Measurements from ENCODE around the gene PLK1. TPM values are rescaled to one million over a fixed set of nuclear protein-coding genes. Genes with fewer than 3 reads are reported as not detected.
"Not testable (repeated sequence)": the region's sequence is repeated elsewhere in the genome, so short reads cannot be mapped to it uniquely, and the experiment has no call there.

PLK1 gene
- total RNA-seq, result 29.9 TPM

DNA sequence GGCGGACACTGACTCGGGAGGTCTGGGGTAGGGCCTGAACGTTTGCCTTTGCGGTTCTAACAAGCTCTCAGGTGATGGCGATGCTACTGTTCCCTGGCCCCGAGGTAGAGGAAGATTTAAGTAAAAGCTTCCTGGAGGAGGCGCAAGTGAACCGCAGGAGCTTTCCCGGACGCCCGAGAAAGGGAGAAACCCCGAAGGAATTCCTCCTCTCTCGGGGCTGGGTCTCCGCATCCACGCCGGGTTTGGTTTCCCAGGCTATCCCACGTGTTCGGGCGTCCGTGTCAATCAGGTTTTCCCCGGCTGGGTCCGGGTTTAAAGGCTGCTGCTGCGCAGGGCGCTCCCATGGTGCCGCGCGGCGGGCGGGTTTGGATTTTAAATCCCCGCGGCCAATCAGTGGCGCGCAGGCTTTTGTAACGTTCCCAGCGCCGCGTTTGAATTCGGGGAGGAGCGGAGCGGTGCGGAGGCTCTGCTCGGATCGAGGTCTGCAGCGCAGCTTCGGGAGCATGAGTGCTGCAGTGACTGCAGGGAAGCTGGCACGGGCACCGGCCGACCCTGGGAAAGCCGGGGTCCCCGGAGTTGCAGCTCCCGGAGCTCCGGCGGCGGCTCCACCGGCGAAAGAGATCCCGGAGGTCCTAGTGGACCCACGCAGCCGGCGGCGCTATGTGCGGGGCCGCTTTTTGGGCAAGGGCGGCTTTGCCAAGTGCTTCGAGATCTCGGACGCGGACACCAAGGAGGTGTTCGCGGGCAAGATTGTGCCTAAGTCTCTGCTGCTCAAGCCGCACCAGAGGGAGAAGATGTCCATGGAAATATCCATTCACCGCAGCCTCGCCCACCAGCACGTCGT lies at the start of gene PLK1:
Gene PLK1, plus strand, starts transcription at position 460 of the 844 bp plus-strand sequence. Its CDS starts 44 bp downstream, at position 504.
- peak; percentile 94 for ATAC-seq

DNA sequence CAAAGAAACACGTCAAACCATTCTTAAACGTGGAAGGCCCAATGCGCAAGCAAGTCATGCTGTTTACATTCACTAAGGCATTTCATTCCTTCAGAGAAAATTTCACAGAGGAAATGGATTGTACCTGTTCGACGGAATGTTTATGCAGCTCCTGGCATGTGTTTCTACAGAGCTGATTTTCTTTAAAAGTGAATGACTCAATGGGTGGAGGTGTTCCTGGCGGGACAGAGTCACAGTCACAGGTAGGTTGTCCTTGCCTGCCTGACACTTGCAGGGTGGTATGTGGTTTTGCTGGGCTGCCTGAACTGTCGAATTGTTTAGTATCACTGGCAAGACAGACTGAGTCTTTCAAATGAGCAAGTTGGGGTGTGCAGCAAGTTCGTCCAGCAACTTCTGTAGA lies 49.2 kb upstream of the PLK1 start:
- ATAC-seq, result peak; percentile 98

DNA sequence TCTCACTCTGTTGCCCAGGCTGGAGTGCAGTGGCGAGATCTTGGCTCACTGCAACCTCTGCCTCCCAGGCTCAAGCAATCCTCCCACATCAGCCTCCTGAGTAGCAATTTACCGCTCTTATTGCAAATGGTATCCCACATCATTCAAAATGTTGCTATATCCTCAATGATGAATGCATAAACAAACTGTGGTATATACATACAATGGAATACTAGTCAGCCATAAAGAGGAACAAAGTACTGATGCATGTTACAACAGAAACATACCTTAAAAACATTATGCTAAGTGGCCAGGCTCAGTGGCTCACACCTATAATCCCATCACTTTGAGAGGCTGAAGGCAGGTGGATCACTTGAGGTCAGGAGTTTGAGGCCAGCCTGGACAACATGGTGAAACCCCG lies 46.8 kb upstream of the PLK1 start:
- not testable (repeated sequence) for ATAC-seq

DNA sequence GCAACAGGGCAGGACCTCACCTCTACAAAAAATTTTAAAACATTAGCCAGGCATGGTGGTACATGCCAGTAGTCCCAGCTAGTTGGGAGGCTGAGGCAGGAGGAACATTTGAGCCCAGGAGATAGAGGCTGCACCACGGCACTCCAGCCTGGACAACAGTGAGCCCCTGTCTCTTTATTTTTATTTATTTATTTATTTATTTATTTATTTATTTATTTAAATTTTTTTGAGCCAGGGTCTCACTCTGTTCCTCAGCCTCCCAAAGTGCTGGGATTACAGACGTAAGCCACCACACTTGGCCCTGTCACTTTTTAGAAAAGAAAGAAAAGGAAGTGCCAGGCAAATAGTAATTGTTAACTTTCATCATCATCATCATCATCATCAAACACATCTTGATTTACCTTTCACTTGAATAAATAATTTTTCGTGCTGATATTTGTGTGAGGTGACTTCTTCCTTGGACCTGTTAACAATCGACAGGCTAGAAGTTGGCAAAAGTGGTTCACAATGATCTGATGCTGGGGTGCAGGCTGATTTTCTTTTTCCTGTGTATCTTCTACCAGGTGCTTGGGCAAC lies 44.1 kb upstream of the PLK1 start:
- no peak for ATAC-seq

DNA sequence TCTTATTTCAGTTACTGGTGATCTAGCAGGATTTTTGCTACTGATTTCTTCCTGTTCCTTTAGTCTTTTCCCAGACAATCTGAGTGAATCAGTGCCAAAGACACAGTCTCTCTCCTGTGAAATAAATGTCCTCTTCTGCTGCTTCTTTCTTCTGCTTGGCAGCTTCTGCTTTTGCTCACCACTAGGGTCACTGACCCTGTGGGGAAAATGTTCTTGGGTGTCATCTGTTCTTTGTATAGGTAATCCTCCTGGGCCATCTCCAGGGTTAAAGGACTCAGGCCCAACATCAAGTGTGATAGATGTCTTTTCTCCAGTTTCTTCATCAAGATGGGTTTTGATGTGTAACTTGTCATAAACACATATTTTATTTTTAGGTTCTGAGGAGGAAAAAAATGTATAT lies 42.7 kb upstream of the PLK1 start:
- no peak for ATAC-seq

DNA sequence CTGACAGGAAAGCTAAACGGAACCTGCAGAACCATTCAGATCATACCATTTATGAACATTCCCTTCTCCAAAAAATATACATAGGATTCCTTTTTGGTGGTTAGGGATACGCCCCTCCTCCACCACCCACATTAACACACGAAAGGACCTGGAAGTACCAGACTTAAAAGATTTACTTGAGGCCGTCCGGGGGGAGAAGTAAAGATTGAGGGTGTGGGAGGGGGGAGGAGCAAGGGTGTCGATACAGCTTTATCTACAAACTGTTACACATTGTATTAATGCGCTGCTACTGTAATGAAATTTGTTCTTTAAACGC lies 38.1 kb upstream of the PLK1 start:
- peak; percentile 14 for ATAC-seq

DNA sequence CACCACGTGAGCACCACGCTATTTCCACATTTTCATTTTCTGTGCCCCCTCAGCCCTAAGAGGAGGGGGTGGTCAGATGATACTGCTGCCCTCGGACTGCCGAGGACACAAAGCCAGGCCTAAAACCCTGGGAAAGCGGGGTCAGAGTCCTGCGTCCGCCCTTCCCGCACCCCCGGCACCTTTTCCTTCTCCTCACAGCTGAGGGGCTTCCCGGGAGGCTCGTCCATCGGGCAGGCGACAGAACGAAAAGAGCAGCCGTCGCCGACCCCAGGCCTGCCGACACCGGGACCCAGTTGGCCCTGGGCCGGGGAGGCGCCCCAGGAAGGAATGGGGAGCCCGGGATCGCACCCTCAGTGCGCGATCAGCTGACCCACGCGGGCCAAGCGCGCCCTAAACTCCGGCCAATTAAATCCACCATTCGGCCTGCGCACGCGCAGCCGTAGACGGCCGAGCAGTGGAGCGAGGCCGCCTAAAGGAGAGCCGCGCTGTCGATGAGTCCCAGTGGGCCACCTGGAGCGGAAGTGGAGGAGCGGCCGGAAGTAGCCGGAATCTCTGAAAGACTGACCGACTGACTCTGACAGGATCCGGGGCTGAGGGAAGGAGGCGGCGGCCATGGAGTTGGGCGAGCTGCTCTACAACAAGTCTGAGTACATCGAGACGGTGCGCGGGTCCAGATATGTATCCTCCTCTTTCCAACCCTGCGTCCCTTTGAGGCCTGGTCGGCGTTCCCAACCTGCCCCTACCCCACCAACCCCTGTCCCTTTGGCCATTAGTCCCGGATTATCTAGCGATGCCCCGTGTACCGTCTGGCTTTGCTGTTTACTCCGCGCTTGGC lies 37.5 kb upstream of the PLK1 start, which contains the start of the genes DCTN5 and PALB2:
Gene DCTN5, plus strand, starts transcription at position 536 of the 835 bp plus-strand sequence. Its CDS starts 77 bp downstream, at position 613.
Gene PALB2, minus strand, starts transcription at position 380 of the 835 bp plus-strand sequence. Its CDS starts 153 bp downstream, at position 227.
- ATAC-seq, result peak; percentile 100

DNA sequence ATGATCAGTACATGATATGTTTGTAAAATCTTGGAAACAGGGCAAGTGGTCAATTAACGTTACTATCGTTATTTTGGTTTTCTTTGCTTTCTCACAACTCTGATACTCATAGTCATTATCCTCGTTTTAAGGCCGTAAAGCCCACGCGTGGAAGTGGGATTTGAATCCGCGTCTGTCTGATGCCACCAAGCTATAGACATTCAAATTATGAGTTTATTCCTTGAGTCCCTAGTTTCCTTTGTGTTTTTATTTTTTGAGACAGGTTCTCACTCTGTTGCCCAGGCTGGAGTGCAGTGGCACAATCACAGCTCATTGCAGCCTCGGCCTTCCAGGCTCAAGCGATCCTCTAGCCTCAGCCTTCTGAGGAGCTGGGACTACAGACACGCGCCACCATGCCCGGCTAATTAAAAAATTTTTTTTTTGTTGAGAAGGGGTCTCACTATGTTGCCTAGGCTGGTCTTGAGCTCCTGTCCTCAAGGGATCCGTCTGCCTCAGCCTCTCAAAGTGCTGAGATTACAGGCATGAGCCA lies 36.4 kb upstream of the PLK1 start:
- no peak for ATAC-seq

DNA sequence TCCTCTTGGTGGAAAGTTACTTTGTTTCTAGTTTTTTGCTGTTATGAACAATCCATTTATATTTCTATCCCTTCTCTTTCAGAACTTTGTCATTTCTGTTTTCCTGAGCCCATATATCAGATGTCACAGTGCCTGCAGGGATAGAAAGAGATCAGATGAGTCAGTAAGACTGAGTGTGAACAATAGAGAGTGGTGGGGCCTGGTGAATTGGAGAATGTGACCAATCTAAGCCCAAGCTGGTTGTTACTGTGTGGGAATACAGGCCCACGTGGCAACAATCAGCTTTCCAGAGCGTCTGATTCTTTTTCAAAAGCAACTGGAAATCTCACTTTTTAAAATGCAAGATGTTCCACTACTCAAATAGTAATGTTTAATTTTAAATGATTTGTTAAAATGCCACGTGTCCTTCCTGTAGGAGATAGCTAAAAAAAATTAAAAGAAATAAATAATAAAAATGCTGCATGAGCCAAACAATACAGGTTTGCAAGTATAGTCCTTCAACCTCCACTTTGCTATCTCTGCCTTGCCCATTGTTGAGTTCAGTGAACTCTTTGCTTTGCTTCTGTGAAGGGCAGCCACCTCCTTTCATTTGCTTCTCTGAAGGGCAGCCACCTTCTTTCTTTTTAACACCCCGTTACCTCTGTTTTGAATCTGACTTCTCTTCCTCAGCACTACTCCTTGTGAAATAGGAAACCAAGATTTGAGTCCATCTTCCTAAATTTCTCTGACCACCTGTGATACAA lies 27.8 kb upstream of the PLK1 start:
- ATAC-seq, result no peak

DNA sequence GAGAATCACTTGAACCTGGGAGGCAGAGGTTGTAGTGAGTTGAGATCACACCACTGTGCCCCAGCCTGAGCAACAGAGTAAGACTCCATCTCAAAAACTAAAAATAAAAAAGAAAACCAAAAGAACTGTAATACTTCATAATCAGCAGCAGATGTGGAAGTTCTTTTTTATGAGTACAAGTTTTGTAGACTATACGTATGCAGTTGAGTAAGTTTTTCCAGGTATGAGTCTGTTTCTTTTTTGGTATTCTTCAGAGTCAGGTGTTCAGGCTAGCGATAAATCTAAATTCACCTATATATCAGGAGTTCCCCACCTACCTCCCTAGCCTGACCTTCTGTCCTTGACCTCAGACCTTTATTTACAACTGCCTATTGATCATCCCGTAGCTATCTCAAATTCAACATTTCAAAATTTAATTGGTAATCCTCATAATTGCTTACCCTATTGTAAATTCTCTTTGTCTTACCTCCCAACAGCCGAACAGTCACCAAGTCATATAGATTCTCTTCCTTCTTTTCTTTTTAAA lies 26.7 kb upstream of the PLK1 start:
- ATAC-seq, result no peak

DNA sequence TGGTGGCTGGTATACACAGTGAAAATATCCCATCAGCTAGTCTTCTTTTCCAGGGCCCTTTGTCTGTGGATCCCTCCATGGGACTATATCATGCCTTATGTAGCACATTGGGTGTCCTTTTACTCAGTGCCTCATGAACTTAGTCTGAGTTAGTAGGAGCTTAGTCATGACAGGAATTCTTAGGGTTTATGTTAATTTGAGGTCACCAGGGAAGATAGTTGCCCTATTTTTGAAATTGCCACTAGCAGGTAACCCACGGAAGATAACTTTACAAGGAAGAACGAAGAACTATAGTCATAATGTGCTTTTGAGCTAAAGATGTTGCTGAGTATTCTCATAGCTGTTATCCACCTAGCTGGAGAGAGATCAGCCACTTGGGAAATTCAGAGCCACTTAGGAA lies 14.8 kb upstream of the PLK1 start:
- no peak for ATAC-seq

DNA sequence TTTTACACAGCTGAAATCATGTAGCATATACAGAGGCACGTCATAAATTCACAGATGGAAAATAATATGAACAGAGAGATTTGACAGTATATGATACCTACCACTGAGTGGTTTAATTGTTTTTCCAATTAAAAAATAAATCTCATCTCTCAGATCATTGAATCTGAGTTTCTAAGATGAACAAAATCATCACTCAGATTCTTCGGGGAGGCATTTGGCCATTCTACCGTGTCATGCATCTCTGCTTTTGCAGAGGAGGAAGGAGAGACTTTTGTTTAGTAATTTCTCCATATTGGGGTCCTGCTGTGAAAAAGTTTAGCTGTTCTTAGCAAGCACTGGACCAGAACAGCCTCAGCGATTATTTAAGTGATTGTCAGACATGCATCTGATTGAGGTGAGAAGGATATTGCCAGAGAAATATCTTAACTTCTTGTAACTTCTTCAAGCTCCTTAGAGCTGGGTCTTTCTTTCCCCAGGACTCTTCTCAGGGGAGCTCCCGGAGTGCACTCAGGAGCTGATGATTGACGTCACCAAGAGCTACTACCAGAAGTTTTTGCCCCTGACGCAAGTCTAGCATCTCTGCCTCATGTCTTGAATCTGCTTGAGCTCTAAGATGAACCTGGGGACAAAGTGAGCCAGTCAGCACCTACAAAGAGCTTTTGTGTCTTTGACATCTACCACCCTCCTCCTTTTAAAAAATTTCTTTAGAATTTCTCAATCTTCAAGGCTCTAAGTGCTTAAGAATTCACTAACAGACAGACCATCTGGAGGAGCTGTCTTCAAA lies 11.9 kb upstream of the PLK1 start:
- no peak for ATAC-seq

DNA sequence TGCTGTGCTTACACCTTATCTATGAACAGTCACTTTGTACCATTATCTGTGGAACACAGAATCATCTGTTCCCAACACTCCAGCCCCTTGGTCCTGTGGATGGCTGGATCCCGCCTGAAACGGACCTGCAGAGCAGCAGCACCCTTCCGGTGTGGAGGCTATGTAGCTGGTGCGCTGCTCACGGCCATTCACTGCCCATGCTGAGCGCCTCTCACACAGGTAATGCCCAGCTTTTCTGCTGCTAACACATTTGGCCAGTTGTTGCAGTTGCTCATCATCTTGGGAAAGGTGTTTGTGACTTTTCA lies 11.4 kb upstream of the PLK1 start:
- ATAC-seq, result no peak

DNA sequence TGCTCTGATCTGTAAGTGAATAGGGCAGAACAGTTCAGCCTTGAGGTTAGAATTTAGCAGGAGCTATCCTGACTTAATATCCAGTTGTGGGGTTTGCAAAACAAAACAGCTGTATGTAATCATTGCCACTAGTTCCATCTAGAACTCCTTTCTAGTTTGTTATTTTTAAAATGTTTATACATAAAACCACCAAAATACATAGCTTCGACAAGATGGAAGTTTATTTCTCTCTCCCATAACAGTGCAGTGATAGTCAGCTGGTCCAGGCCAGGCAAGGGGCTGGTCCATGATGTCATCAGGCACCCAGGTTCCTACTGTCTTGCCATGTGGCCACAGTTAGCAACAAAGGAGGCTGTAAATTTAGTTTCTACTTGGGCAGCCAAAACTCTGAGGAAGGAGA lies 10.5 kb upstream of the PLK1 start:
- no peak for ATAC-seq

DNA sequence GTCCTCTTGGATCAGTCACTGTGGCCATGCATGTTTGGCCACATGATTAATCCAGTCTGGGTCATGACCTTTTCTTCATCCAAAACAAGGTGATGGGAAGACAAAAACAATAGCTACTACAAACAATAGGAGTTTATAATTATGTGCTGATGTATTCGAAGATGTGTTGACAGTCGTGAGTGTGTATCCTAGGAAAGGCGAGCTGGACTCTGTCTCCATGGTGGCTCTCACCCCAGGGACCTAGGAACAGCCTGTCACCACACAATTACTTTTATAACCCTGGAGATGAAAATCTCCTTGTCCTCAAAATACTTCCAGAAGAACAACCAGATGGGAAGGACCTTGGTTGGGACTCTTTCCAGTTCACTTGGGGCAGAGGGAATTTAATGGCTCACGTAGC lies 9.8 kb upstream of the PLK1 start:
- ATAC-seq, result no peak

DNA sequence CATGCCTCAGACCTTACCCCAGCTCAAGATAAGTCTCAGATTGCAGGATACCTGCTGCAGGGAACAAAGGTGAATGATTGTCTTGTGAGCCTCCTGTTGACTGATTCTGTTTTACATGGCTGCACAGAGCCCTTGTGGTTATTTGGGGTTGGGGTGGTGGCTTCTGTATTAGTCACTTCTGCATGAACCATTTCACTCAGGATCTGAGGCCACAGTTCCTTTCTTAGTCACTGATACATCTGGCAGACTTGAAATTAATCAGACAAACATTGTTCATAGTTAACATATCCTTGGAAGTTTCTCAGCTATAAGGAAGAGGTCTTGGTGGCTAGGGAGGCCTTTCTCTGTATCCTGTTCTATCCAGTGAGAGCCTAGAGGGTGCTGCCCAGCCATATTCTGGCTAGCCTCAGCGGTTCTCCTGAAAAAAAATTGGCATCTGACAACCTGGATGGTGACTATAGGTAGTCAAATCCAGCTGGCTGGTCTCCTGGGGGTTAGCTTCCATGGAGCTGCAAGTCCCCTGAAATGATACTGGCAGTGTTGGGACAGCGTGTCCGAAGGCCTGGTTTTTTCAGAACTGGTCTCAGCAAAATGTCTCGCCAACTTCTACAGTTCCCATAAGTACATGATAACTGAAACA lies 8.4 kb upstream of the PLK1 start:
- peak; percentile 65 for ATAC-seq

DNA sequence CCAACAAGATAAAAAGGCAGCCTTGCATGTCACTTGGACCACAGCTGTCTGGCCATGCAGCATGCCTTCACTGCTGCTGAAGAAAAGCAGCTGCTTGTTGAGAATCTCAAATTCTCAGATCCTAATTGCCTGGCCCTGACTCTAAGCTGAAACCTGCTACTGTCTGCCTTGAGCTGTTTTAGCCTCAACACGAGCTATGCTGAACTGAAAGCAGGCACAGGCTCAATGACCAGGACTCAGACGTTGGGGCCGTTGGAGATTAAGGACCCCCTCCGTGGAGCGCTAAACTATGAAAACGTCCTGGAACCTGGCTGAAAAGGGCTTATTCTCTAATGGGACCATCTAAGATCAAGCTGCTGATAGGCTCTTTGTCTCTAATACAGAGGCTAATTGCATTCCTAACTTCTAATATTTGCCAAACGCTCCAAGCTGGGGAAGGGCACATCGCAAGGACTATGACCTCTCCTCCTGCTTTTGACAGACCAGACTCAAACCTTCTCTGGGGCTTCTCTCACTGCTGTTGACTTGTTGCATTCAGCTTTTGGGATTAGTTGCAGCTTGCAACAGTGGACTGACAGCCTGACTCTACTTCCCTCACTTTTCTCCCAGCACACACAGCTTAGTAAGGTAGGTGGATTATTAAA lies 4.6 kb upstream of the PLK1 start:
- ATAC-seq, result no peak

DNA sequence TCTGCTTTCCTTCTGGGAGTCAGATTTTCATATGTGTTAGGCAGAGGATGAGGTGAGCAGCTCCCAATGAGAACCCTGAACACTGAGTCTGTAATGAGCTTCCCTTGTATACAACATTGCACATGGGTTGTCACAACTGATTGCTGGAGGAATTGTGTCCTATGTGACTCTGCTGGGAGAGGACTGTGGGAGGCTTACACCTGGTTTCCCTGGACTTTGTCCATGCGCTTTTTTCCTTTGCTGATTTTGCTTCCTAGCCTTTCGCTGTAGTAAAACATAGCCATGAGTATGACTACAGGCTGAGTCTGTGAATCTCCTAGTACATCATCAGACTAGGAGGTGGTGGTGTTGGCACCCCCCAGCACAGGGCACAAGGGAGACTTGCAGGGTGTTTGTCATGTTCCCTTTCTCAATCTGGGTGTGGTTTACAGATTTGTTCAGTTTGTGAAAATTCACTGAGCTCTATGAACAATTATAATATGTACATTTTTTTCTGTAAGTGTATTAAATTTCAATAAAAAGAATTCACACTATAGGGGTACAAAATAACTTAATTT lies 1.7 kb upstream of the PLK1 start:
- ATAC-seq, result no peak

DNA sequence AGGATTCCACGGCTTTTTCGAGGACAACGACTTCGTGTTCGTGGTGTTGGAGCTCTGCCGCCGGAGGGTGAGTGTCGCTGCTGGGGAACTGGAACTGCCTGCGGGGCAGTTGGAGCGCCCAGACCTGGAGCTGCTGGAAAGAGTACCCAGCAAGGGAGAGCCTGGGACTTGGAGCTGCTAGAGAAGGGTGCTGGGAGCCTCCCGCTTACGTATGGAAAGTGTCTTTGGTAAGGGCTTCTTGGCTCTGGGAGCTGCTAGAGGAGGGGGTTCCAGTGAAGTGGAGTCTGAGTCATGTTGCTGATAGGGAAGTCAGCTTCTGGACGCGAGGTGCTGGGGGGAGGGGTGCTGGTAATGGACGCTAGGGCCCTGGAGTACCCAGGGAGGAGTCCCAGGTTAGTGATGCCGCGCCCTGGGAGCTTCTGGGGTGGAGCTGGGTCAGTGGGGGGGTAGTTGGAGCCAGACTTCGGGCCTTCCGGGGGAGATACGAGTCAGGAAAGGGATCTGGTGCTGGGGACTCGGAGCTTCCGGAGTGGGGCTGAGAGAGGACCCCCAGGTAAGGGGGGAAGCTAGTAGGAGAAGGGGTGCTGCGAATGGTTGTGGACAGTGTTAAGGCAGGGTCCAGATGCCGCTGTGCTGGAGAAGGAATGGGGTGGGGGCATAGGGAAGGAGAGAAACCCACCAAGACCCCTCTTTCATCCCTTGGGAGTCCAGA lies 741 bp downstream of the PLK1 start:
- peak; percentile 68 for ATAC-seq
